HG03108 (cell line): ENCODE measurements around the gene MICAL2.

Source experiments
- ATAC-seq: cut with Tn5 transposase; IDR thresholded peaks from one replicate; pipeline ENCODE4 v1.9.1; 2021; ENCODE audit warnings: moderate library complexity; ENCODE audit not compliant: unreplicated experiment

MICAL2 gene

DNA sequence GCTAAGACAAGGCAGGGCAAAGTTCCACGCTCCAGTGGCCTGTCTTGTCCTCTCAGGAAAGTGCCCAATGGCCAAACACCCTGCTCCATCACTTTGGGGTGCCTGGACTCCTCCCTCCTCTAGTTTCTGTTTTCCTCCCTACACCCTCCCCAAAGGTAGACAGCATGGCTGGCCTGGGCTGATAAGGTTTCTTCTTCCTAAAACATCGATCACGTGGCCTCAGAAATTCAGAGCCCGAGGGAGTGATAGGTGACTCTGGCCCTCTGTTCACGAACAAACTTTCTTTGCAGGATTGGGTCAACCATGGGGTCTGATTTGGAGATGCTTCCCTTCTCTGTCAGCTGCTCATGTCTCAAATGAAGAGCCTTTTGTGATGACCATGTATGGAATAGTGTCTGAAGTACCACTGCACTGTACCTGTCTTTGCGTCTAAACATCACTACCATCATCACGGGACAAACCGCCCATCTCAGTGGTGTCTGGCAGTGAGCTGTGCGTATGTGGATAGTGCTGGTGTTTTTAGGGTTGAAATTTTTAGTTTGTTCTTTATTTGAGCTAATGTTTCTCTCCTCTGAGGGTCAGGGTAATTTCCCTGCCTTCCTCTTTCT, 6.1 kb downstream of the MICAL2 start:
- ATAC-seq: no peak

DNA sequence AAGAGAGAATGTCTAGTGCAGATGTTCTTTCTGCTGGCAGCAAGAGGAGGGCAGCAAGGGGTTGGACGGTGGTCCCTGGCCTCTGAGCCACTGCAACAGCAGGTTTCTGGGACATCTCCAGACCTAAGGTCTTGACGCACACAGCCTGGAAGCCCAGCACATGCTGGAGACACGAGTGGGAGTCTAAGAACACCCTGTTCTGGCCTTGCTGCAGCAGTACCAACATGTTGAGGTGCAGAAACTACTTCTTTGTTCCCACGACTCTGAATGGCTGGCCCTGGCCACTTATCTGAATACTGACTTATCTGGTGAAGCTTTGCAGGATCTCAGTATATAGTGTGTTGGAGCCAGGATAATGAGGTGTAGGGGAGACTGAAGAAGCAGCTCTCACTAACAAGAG, 6.8 kb downstream of the MICAL2 start:
- no peak for ATAC-seq

DNA sequence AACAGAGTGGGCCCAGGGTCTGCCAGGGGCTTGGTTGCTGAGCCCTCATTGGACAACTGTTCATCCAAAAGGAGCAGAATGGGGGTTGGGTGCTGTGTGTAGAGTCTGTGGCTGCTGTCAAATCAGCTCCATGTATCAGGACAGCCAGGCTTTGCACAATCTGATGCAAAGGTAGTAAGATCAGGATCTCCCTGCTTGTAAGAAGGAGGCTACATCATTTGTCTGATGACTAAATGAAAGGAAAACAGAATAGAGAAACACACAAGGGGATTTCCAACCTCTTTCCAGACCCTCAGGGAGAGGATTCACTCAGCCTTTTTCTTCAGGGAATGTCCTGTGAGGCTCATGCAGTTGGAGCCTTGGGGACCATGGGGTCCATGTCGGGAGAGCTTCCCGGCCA, 7.2 kb downstream of the MICAL2 start:
- ATAC-seq: no peak

DNA sequence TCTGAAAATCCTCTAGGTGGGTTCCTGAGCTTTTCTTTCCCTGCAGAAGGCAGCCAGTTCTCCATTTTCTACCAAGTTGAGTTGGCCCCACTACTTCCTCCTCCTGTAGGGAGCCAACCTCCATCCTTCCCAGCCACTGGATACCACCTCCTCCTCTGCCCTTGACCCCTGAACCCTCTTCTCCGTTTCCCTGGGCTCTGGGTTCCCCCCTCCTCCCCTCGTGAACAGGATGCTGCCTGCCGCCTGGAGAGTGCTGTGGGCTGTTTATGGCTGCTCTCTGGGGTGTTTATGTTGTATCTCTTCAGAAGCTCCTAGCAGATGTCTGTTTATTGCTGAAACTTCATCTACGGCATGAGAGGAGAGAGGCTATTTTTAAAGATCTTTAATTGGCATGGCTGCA, 8.6 kb downstream of the MICAL2 start:
- no peak for ATAC-seq

DNA sequence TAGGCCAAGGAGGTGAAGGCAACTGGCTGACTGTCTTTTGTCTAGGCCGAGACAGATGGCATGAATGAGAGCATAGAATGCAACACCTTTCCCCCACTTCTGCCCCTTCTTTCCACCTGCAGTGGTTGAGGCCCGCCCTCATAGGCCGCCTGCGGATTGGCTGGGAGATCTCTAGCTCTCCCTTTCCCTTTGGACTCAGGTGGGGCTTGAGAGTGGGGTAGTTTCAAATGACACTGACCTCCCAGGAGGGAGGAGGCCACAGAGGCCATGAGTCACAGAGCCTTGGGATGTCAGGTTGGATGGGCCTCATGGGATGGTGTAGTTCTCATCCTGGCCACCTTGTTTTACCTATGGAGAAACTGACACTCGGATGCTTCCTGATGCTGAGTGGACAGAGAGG, 9.1 kb downstream of the MICAL2 start:
- ATAC-seq: no peak

DNA sequence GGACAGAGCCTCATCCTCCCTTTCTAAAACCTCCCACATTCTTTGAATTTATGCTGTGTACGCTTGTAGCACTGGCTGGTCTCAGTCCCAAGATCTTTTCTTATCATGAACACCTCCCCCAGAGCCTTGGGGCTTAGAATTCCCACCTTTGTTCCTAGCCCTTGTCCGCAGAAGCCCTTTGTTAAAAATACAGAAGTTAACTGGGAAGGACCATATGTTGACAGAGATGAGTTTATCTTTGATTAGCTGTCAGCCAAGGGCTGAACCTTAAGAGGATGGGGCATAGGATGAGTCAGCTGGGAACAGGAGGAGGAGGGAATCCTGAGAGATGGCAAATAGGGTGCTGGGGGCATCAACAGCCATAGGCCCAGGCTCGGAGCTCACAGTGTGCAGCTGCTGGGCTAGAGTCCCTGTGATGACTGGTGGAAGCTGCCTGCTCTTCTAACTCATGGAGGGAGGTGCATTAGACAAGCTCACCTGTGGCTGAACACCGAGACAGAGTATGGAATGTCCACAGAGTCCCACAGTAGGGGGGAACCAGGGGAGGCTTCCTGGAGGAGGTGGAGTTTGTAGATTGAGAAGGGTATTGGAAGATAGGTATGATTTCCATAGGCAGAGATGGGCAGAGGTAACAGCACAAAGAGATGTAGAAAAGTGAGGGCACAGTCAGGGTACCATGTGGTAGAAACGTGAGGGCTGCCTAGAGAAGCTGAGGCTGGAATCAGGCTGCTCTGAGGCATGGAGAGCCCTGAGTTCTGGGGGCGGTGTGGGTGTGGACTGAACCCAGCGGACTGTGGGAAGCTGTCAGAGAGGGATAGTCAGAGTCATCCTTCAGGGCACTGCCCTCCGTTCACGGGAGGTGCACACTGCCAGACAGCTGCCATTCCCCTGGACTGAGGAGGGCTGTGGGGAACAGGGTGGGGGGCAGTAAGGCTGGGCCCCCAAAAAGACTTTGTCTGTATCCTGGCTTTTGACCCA, 9.9 kb downstream of the MICAL2 start:
- ATAC-seq: no peak

DNA sequence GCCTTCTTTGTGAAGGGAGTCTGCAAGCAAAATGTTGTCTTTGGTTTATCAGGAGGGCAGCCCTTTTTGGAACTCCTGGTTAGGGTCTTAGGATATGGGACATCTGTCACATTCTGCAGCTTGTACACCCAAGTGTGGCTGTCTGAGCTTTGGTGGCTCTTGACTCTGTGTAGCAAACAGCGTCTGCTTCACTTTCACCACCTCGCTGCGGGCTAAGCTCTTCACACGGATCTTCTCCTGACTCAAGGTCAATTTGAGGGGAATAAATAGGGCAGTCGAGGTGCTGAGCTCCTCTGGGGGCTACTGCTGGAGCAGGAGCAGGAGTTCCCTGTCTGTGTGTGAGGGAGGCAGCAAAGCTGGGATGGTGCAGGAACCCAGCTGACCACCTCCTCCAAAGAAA, 10.6 kb downstream of the MICAL2 start:
- ATAC-seq: no peak

DNA sequence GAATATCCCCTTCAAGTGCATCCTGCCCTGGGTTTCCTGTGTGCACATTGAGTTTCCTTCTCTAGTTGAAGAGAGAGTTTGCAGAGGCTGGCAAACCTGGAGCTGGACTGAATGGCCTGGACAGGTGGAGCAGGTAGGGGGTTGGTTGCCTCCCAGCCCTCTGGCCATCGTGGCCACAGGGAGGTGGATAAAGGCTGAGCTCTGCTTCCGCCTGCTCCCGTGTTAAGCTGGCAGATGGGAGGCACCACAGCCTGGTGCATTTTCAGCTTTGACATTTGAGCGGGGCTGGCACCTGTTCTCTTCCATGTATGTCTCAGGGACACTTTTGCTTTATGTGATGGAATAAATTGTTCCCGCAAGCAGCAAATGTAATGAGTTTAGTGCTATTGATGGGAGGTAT, 11.1 kb downstream of the MICAL2 start:
- no peak for ATAC-seq

DNA sequence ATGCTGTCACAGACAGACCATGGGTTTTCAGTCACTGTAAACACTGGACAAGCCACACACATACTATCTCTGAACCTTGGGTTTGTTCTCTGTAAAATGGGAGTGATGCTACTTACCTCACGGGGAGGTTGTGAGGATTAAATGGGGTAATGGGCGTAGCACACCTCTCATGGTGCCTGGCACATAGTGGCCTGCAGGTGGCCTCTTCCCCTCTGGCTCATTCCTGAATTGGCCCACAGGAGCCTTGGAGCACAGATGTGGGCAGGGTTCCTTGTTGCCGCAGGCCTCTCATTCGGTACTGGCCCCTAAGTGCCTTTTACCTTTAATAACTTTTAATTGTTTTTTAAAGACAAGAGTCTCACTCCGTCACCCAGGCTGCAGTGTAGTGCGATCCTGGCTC, 11.7 kb downstream of the MICAL2 start:
- ATAC-seq: no peak

DNA sequence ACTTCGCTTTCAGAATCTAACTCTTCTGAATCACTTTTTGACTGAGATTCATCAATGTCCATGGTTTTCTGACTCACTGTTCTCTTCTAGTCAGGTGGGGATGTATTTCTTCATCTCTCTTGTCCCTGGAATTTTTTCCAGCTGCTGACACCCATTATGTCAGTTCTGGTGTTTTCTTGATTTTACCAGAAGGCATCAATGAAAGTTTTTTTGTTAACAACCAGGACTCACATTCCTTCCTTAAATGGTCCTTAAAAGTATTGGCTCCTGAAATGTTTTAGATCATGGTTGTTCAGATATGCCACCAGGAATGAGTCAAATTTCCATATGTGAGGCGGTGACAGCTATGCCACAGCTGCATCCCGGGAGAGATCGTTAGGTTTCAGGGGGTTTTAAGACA, 12.9 kb downstream of the MICAL2 start:
- ATAC-seq: no peak

DNA sequence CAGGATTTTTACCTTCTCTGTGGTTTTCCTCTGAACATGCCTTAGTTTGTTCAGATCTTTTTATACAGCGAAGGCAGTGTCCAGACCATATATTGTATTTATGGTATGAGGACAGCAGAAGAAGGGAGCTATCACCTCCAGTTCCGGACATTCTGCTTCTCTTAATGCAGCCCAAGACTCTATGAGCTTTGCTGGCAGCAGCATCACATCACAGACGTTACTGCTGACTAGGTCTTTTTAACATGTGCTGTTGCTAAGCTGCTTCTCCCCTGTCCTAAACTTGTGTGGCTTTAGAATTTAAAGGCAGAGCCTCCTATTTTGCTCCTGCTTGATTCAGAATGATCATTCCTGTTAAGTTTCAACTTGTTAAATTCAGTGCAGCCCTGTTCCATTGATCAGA, 13.4 kb downstream of the MICAL2 start:
- ATAC-seq: no peak

DNA sequence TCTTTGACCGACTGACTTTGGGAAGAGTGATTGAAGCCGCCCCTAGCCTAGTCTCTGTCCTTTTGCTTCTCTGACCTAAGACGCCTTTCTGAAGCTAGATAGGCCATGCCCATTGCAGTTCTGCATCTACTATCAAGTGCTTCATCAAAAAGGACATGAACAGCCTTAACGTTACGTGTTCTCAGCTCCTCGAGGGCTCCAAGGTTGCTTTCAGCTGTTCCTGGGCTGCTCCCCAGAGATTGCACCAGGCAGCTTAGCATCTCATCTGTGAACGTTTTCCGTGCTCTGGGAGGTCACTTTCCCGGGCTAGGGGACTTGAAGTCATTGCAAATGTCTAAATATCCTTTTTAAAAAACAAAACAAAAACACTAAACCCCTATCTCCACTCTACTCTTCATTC, 13.9 kb downstream of the MICAL2 start:
- no peak for ATAC-seq

DNA sequence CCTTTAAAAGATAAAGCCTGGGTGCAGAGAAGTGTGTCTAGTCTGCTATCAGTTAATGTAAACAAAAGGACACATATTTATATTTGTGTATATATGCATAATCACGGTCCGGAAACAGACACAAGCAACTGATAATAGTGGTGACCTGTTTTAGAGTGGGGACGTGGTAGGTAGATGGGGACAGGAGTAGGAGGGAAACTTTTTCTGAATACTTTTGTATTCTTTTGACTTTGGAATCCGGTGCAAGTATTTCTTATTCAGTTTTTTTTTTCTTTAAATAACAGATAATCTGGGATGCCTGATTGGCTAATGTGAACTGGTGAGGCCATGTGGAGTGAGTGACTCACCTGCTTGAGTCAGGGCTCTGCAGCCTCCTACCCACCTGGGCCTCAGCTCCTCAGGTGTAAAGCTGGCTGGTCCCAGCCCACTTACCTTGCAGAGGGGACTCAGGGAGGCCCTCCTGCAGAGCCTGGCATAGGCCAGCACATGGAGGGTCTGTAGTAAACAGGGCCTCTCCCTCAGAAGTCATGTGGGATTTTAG, 15.3 kb downstream of the MICAL2 start:
- no peak for ATAC-seq

DNA sequence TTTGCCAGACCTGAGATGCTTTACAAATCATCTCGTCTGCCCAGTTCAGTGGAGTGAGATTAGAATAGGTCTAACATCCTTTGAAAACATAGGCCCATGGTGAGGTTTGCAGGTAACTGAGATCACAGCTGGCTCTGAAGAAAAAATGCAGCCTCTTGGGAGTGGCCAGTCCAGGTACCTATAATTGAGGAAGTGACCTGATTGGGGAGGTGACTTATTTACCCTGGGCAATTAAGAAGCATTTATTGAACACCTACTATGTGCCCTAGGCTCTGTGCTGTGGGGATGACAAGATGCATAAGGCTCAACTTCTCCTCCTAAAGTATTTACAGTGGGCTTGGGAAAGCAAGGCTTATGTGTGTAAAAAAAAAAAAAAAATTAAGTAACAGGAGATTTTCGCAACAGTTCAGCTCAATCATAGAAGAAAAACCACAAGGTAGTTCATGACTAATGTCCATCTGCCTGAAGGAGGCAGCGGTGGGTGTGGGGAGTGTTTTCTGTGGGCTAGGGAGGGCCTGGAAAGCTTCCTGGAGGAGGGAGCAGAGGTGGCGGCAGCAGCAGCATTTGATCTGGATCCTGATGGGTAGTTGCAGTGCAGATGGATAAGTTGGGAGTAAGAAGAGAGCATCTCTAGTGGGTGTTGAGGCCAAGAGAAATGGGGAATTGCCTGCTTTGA, 16.1 kb downstream of the MICAL2 start:
- ATAC-seq: no peak

DNA sequence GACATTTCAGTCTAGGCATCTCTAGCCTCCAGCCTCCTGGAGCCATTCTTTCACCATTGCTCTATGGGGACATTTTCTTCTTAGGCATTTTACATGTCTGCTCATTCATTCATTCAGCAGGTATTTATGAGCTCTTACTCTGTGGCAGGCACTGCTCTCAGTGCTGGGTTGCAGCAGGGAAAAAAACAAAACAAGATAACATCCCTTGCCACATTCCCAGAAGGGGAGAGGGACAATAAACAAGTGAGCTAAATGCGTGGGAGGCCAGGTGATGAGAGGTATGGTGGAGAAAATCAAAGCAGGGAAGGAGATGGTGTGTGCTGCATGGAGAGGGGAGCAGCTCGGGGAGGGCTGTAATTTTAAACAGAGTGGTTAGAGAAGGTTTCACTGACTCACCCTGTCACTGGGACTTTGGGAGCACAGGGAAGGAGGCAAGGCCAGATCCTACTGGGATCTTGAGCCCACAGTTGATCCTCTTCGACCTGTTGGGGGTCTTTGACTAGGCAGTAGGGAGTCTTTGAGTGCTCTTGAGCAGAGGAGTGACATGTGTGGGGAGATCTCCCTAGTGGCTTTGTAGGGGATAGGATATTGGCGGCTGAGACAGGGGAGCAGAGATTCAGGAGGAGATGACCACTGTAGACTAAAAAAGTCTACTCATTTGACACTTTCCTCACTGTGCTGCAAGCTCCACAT, 17.0 kb downstream of the MICAL2 start:
- no peak for ATAC-seq

DNA sequence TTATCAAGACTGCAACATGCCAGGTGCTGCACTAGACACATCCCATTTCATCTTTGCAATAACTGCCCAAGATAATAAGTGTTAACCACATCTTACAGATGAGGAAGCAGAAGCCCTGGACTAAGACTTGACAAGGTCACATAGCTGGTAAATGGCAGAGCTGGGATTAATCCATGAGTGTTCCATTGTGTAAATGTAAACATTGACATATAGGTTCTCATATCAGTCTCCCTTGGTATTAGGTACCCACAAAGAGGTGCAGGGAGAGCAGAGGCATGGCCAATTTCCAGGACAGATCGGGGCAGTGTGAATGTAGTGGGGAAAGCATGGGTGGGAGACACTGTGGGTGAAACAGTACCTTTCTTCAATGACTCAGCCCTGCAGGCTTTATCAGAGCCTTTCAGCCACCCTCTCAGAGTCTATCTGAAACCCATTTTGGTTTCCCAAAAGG, 17.9 kb downstream of the MICAL2 start:
- no peak for ATAC-seq

DNA sequence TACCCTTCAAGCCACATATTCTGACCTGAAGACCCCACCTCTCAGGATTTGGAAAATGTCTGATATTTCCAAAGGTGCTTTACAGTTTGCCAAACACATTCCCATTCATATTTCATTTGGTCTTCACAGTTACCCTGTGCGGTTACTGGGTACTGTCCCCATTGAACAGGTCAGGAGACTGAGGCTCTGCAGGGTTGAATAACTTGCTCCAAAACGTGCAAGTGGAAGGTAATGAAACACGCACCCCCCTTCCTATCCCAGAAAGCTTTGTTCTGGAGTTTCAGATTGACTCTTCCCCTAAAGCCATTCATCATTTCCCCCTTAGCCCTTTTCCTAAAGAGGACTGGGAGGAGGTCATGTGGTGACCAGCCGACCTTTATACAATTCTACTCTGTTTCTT, 18.8 kb downstream of the MICAL2 start:
- no peak for ATAC-seq

DNA sequence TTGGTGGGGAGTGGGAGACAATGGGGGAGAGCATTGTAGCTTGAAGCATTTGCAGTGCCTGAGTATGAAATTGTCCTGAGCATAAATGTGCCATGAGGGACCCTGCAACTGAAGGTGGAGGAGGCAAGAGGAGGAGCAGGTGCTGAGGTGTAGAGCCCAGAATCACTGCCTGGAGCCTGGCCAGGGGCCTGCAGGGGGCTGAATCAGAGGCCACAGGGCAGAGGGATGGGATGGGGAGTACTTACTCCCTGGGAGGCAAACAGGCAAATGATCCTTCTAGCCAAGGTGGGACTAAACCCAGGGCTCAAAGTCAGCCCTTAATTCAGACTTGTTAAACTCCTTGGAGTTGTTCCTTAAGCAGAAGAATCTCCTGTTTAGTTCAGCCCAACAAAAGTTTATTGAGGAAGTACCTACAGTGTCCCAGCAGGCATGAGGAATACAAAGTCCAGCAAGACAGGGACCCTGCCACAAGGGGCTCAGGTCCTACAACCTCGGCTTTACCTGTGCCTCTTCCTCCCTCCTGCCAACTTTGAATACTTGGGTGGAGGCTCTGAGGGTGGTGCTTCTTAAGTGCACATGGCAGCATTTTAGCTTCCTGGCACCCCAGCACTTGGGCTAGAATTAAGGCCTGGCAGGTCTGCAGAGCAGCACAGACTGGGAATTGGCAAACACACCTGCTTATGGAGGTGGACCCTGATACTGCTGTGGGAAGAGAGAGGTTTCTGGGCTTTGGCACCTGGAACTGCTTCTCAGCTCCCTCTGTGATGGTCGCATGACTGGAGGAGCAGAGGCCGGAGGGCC, 20.0 kb downstream of the MICAL2 start:
- no peak for ATAC-seq

DNA sequence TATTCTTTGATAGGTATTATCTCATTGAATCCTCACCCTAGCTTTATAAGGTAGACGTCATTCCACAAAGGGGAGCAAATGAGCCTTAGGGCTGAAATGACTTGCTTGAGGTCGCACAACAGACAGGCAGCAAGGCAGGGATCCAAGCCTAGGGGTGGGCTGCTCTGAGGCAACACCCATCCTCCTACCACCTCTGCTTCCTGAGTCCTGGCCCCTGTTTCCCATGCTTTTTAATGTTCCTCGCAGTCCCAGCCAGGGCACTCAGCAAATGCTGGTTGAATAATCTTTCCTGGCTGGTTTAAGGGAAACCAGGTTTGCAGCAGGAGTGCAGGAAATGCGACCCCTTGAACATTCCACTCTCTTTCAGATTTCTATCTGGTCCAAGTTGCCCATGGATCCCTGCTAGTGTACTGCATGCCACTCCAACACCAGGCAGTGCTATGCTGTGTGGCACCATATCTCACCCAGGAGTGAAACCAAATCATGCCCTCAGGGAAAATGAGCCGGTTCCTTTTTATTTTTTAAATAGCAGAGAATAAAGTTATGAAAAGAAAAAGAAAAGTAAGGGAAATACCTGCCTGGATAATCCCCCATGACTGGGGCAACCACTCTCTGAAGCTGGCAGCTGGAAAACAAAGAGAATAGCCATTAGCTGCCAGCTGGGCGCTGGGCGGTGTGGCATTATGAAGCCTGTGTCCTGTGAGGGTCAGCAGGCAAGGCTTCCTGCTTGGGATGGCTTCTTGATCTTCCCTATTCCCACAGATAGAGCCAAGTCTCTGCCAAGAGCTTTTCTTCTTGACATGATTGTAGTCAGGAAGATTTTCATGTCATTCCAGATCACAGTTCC, 21.8 kb downstream of the MICAL2 start:
- ATAC-seq: no peak
